ENCODE measurements around the gene ZMIZ1.
"Not testable (repeated sequence)": the region's sequence is repeated elsewhere in the genome, so short reads cannot be mapped to it uniquely, and the experiment has no call there.

Gene ZMIZ1

DNA sequence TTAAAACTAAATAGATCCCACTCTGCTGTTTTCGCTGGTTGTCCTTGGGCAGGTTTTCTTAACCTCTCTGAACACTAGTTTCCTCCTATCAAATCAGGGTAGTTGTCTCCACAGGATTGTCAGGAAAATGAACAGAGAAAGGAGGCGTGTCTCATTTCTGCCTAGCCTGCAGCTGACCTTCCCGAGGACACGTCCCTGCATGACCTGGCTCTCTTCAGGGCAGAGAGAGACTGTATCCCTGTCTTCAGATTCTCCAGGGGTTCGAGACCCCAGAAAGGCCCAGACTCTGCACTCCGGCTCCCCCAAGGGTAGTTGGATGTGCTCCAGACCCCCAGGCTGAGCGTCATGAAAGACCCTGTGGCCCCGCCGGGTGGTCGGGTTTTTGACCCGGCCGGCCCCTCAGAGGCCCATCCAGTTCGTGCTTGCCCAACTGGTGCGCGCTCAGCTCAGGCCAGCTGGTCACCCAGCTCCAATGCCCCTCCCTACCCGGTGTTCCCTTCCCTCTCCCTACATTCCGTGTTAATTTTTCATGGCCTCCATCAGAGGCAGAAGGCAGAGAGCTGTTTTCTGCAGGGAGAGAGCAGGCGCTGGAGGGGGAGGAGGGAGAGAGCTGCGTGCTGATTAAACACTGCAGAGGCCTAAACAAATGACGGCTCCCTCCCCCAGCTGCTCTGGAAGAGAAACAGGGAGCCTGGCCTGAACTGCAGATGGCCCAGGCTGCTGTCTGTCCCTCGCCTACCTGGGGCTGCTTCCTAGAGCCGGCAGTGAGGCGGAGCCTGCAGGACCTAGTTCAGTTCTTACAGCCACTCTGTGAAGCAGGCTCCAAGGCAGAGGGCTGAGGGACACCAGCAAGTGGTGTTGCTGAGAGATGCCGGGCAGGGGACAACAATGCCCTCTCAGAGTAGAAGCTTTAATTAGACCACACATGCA is 192.3 kb downstream of the ZMIZ1 start:
- DNase-seq (ENCODE audit: low spot score) = no peak
- no peak for FAIRE-seq

DNA sequence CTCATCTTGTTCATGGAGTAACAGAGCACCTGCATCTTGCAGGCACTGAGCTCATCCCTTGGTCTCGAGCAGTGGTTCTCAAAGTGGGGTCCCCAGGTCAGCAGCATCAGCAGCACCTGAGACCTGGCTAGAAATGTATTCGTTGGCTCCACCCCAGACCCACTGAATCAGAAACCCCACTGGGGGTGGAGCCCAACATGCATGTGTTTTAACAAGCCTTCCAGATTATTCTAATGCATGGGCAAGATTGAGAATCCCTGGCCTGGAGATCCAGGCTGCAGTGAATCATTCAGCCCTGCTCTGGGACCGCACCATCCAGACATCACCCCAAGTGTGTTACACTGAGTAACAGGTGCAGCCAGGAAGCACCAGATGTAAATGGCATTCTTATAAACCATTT is 193.4 kb downstream of the ZMIZ1 start:
- FAIRE-seq (no peak), DNase-seq (ENCODE audit: low spot score) (no peak)

DNA sequence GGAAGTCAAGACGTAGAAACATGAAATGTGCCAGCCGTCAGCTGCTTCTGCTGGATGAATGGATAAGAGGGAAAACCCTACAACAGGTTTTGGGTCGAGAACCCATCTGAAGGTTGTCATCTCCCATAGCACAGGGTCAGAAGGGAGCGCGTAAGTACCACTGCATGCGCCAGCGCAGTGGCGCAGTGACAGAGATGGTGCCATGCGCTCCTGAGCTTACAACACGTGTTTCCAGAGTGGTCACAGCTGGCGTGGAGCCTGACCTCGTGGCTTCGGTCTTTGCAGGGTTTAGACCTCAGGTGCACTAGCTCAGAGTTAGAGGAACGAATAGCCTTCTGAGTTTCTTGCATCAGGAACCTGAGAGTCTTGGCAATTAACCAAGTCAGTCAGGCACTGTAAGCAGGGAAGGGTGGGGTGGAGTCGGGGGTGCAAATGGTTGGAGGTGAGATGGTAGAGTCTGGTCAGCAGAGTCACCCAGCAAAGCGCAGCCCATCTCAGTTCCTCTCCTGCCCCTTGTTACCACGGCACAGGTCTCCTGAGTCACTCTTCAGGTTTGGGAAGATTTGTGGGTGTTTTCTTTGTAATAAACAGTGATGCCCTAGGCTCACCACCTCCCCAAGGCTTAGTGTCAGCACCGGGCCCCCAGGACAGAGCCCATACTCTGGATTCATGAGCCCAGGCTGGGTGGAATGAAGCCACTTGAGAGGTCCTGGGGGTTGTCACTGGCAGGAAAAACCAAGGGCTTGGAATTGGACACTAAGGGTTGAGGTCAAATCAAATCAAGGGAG is 194.4 kb downstream of the ZMIZ1 start:
- FAIRE-seq = no peak
- DNase-seq (ENCODE audit: low spot score) = no peak

DNA sequence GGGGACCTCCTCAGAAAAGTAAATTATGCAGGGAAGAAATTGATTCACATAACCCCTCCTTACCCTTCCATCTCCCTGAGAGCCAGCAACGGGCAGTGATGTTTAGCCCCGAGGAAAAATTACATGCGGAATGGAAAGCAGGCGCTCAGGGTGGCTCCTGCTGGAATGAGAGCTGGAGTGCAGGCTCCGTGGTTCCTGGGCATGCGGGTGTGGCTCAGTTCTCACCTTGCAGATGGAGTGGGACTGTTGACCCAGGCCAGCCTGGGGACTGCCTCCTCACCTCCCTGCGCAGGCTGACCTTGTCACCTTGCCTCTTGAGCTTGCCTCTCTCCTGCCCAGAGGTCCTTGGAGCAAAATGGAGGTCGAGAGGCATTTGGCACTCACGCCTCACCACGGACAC is 195.2 kb downstream of the ZMIZ1 start:
- DNase-seq (ENCODE audit: low spot score) (no peak), FAIRE-seq (no peak)

DNA sequence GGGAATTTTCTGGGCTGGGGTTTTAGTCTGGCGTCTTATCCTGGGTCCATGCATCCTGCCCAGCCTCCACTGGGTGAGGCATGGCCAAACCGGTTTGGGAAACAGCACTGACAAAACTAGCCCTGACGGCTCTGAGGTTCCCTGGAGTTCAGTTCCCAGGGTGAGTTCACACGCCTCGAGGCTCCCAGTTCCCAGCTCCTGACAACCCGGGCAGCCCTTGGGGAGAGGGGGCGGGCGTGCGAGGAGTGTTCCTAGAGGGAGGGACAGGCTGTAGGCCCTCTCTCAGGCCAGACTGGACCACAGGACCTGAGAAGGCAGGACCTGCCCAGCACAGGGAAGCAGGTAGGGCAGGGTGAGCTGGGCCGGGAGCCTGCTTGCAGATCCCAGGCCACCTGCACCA is 196.2 kb downstream of the ZMIZ1 start:
- FAIRE-seq (no peak), DNase-seq (ENCODE audit: low spot score) (no peak)

DNA sequence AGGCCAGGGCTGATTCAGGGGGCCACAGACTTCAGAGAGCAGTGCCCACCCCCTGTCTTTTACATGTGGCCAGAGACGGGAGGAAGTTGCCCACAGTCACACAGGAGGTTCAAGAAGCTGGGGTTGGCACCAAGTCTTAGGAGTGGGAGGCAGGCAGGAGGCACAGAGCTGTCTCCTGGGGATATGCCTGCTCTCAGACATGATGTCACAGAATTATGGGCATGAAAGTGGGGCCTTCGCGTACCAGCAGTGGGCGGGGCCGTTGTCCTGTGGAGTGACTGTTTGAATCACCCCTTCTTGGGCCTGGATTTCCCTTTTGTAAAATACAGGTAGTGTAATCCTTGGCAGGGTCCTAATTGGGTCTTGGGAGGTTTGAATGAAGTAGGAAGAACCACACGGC is 197.3 kb downstream of the ZMIZ1 start:
- FAIRE-seq (no peak), DNase-seq (ENCODE audit: low spot score) (no peak)

DNA sequence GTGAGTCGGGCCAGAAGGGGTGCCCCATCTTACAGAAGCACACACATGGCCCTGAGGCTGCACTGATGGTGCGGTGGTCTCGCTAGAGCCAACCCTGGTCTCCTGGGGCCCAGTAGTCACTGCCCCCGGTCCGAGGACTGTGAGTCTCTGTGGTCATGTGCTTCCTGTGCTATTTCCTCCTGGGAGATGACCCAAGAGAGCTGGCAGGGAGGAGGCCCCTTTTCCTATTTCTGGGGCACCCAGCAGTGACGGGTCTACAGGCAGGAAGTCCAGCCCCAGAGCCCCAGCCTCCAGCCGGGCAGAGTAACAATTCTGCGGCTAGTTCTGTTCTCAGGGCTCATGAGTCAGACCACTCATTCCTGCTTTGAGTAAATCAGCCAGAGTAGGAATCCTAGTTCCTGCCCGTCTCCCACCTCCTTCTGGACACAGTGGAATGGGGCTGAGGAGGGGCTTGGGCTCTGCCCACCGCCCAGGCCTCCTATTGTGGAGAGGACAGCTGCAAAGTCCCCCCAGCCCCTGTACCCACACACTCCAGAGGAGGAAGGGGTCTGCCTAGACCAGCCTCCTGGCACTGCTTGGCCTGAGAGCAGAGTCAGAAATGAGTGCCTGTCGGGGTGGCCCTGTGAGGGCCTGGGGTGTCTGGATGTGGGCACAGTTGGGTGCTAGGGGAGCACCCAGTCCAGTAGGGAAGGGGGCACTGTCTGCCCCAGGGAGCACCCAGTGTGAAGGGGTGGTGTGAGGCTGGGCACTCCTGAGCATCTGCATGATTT is 198.0 kb downstream of the ZMIZ1 start:
- DNase-seq (ENCODE audit: low spot score) = peak; percentile 54
- no peak for FAIRE-seq

DNA sequence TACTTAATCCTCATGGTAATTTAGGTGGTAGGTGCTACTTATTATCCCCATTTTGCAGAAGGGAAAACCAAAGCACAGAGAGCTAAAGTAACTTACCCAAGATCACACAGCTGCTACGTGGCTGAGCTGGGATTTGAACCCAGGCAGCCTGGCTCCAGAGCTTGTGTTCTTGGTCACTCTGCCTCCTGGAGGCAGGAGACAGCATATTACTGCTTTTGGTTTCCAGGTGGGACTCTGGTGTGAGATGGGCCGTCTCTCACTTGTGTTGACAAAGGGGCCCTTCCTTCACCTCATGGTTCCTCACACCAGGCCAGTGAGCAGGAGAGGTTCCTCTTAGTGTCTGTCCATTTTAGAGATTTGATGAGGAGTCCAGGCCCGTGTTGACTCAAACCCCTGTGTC is 198.7 kb downstream of the ZMIZ1 start:
- DNase-seq (ENCODE audit: low spot score) (no peak), FAIRE-seq (no peak)

DNA sequence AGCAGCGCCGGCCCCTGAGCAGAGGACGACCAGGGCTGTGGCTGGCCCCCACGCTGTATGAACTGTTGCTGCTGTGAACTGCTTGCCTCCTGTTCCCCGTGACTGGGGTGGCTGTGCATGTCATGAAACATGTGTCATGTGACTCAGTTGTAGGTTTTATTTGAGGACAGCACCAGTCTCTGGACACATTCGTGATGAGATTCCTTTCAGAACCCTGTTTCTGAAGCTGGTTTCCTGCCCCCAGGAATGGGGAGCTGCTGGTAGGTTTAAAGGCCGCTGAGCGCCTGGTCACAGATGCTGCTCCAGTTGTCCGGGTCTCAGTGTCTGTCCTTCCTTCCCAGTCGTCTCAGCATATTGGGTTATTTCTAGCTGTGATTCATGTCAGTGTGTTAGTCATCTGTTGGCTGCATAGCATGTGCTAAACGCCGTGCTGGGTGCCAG is 199.4 kb downstream of the ZMIZ1 start:
- FAIRE-seq (no peak), DNase-seq (ENCODE audit: low spot score) (no peak)

DNA sequence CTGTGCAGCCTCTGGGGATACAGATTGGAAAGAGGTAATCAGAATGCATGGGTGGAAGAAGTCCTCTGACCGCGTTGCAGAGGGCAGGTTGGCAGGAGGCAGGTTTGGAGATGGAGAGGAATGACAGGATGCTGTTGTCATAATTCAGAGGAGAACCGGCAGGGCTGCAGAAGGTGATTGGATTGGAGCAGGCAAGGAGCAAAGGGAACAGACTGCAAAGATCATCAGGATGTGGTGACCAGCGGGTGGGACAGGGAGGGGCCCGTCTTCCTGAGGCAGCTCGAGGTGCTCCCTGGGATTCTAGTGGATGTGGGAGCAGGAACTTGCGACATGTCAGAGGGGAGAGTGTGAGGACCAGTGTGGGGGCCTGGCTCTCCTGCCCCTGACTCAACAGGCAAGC is 200.0 kb downstream of the ZMIZ1 start:
- FAIRE-seq (no peak), DNase-seq (ENCODE audit: low spot score) (no peak)

DNA sequence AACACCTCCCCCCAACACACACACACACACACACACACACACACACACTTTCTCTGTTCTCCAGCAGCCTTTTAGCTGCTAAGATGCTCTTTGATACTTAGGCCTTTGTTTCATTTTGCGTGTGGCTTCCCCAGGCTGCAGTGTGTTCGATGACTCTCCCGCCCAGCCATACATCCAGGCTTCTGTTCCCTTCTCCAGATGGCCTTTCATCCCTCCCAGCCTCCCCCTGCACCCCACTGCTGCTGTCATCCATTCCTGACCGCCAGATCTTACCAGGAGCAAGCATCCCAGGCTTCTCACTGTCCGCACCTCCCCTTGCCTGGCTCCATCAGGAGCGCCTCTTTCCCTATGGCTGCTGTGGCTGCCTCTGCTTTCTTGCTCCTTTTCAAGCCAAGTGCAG is 200.7 kb downstream of the ZMIZ1 start:
- FAIRE-seq (no peak), DNase-seq (ENCODE audit: low spot score) (no peak)

DNA sequence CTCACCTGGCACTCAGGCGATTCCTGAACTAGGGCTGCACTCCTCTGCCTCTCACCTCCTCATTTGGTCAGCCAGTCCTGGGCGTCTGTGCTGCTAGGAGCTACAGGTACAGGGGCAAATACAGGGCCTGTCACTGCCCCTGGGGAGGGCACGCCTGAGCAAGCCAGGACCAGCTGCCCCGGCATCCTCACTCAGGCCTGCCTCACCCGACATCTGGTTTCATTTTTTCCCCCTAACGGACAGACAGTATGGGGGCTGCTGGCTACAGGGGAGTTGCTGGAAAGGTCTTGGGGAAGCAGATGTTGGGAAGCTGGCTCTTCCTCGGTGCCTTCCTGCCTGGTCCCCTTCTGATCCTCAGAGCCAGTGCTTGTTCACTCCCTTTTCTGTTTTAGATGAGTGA is 201.2 kb downstream of the ZMIZ1 start:
- FAIRE-seq = no peak
- DNase-seq (ENCODE audit: low spot score) = no peak

DNA sequence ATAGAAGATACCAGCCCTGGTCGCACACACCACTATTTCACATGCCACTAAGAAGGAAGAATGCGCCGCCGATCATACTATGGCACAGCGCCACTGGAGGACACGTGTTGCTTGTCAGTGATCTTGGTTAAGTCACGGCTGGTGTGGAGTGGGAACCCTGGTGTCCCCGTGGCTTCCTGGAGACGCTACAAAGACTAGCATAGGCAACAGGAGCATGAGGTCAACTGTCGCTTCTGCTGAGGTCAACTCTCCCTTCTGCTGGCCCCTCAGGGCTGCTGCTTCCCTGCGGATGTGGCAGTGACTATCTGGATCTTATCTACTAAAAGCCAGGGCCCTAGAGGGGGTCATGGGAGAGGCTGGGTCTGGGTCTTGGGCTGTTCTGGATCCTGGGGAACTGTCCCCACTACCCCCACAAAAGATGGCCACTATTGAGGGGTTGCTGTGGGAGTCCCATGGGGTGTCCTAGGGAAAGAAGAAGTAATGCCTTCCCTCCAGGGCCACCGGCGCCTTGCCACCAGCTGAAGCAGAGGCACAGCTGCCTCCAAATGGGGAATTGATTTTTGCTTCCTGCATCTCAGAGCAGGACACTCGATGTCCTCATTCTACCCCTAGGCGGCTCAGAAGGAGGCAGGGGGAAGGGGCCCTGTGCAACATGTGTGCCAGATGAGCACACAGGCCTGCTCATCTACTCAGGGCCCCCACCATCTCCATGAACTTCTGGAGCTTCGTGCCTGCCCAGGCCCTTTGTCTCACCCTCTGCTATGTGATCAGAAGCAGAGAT is 201.9 kb downstream of the ZMIZ1 start:
- no peak for FAIRE-seq
- DNase-seq (ENCODE audit: low spot score) = no peak

DNA sequence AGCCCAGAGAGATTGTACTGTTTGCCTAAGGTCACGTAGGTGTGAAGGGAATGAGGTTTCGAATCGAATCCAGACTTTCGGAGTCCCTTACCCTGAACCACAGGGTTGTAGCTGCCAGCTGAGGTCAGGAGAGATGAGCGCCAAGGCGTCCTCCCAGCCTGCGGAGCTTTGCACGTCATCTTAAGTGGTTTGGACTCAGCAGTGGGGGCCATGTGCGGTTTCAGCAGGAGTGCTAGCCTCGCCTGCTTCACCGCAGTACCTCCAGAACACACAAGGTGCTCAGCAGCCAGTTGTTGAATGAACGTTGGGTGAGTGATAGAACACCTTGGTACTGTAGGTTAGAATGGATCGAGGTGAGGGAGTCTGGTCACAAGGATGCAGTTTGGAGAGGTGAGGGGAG is 203.6 kb downstream of the ZMIZ1 start:
- DNase-seq (ENCODE audit: low spot score) = no peak
- FAIRE-seq = no peak

DNA sequence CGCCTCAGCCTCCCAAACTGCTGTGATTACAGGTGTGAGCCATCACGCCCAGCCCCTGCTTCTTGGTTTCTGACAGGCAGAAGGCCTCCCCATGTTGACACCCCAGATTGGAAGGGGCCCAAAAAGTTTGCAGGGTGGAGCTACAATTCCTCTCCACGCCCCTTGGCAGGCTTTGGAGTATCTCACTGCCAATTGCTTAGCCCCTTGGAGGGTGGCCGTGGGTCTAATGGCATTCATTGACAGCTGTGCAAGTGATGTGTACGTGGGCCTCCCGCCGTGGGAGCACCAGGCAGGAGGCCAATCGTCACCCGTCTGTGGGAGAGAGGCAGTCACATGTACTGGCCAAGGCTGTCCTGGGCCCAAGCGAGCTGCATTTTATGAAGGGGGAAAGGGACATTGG is 204.8 kb downstream of the ZMIZ1 start:
- DNase-seq (ENCODE audit: low spot score) (no peak), FAIRE-seq (no peak)

DNA sequence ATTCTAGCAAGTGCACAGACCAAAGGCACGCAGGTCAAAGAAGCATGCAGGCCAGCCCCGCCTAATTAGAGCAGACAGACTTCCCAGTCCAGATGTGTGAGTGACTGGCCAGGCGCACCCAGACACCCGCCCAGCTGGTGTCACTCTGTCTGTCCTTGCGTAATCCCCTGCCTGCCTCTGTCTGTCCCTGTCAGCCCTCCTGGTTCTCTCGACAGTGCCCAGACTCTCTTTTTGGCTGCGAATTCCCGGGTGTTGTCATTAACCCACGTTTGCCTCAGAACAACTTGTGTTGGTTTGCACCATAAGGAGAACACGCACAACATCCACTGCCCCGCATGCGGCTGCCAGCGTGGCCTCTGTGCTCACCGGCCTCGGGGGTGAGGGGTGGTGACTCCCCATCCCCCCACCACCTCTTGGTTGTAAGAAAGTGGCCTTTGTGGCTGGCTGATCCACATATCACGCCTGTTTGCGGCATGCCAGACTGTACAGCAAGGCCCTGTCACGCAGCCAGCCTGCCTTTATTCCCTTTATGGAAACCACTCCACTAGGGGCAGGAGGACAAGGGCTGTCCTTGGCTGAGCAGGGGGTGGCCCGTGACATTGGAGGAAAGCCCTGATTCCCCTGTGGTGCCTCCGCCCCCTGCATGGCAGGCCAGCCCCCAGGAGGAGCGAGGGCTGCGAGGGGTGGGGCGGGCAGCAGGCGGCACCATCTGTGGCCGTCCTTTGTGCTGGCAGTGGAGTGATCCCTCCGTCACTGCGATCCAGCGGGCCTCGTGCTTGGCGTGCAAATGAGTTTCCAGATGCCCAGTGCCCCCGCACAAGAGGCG is 205.7 kb downstream of the ZMIZ1 start:
- DNase-seq (ENCODE audit: low spot score) = no peak
- FAIRE-seq = no peak

DNA sequence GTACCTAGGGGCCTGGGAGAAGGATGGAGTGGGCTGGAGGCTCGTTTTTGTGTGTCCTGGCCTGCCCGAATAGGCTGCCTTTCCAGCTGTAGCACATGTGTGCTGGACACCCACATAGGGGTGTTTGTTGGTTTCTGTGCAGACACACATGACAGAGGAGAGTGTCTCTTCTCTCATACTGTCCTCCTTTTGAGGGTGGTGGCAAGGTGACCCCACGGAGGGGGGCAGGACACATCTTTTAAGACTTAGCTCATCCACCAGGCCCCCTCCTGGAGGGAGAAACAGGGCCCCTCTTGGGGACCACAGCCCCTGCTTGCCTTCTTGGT is 206.3 kb downstream of the ZMIZ1 start:
- FAIRE-seq (no peak), DNase-seq (ENCODE audit: low spot score) (no peak)

DNA sequence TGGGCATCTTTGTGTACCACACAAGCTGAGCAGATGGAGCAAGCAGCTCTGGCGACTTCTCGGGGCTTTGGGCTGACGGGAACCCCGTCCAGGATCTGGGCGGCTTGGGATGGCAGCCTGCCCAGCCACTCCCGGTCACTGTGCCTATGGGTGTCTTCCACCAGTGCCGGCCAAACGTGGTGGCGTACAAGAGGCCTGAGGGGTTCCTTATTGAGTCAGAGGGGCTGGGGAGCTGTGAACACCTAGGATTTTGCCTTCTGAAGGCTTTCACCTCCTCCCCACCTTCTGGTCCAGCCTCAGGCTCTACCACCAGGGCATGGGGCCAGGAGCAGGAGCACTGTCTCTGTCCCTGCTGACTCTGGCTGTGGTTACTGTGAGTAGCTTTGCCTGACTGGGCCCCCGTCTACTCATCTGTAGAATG is 206.7 kb downstream of the ZMIZ1 start:
- no peak for DNase-seq (ENCODE audit: low spot score)
- no peak for FAIRE-seq

DNA sequence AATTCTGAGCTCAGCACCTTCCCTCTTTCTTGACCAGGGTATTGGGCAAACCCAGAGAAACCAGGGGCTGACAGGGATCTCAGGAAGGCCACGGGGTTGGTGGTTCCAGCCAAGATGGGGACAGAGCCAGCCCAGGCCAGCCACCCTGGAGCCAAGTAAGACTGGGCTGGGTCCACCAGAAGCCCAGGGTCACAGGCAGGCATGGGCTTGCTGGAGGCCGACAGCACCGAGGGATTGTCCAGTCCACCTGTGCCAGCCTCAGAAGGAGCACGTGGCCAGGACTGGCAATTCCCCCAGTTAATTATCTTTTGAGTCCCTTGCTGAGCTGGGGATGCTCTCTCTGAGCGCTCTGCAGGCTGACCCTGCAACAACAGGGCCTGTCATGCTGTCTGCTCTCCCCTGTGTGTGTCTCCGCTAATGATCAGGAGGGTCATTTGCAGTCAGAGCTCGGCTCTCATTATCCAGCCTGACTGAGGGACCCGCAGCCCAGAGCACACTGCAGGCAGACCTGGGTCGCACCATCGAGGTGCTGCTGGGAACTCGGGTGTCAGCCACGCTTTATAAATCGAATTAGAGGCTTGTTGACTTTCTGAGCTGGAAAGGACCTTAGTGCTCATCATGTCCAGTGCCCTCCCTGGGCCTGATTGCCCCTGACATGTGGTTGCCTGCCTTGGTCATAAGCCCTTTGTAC is 209.0 kb downstream of the ZMIZ1 start:
- FAIRE-seq = no peak

DNA sequence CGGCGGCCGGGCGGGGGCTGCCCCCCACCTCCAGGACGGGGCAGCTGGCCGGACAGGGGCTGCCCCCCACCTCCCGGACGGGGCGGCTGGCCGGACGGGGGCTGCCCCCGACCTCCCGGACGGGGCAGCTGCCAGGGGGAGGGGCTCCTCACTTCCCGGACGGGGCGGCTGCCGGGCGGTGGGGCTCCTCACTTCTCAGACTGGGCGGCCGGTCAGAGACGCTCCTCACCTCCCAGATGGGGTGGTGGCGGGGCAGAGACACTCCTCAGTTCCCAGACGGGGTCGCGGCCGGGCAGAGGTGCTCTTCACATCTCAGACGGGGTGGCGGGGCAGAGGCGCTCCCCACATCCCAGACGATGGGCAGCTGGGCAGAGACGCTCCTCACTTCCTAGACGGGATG is 210.3 kb downstream of the ZMIZ1 start:
- FAIRE-seq; DNase-seq (ENCODE audit: low spot score): not testable (repeated sequence)

More for the DNA sequence above, 209.0 kb downstream of the ZMIZ1 start:
- DNase-seq (ENCODE audit: low spot score) = no peak

Measured in RCC 7860 (cell line).